ENCODE measurements around the gene PSIP1.
"Not testable (repeated sequence)": the region's sequence is repeated elsewhere in the genome, so short reads cannot be mapped to it uniquely, and the experiment has no call there.

DNA sequence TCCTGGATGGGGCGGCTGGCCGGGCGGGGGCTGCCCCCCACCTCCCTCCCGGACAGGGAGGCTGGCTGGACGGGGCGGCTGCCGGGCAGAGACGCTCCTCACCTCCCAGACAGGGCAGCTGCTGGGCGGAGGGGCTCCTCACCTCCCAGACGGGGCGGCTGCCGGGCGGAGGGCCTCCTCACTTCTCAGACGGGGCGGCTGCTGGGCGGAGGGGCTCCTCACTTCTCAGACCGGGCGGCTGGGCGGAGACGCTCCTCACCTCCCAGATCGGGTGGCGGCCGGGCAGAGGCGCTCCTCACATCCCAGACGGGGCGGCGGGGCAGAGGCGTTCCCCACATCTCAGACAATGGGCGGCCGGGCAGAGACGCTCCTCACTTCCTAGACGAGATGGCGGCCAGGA lies 68.5 kb downstream of the PSIP1 start:
- TF ChIP-seq, protein P1, sequence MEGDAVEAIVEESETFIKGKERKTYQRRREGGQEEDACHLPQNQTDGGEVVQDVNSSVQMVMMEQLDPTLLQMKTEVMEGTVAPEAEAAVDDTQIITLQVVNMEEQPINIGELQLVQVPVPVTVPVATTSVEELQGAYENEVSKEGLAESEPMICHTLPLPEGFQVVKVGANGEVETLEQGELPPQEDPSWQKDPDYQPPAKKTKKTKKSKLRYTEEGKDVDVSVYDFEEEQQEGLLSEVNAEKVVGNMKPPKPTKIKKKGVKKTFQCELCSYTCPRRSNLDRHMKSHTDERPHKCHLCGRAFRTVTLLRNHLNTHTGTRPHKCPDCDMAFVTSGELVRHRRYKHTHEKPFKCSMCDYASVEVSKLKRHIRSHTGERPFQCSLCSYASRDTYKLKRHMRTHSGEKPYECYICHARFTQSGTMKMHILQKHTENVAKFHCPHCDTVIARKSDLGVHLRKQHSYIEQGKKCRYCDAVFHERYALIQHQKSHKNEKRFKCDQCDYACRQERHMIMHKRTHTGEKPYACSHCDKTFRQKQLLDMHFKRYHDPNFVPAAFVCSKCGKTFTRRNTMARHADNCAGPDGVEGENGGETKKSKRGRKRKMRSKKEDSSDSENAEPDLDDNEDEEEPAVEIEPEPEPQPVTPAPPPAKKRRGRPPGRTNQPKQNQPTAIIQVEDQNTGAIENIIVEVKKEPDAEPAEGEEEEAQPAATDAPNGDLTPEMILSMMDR (conservative IDR thresholded peaks at IDR 0.05) = not testable (repeated sequence)
- not testable (repeated sequence) for TF ChIP-seq ZFX (IDR thresholded peaks at IDR 0.05)
